ENCODE data around the gene ADRA2C. TPM values are rescaled to one million over a fixed set of nuclear protein-coding genes. Genes with fewer than 3 reads are reported as not detected.

ADRA2C gene
- polyA plus RNA-seq, 2 of the 4 experiments (the other 2 are of a cell fraction), result 1.9 to 4.1 TPM

DNA sequence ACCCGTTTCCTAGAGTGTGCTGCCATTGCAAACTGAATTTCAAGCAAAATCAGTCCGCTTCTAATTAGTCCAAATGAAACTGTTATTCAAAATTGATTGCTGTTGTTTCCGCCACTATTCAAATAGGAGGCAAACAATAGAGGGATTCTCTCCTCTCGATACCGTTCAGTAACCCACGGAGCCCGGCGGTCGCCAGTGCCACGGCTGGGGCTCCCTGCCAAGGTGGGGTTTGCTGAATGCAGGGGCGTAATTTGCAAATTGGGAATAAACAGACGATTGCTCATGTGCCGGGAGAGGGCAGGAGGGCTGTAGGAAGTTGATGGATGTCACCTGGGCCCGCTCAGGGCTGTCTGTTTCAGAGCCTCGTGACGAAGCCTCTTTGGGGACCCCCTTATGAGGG lies 8.8 kb downstream of the ADRA2C start:
- CTCF ChIA-PET, result interaction anchor here (1.7 to 1.8 kb wide), 2 partner anchors 9 to 10 kb away, joined by 7 read pairs; no protein-coding TSS in a partner anchor
- H3K4me3 ChIP-seq, result no peak overlapping the region
- ATAC-seq (no peak), DNase-seq (ENCODE audit: low read depth in 1 of 2, low spot score in 1 of 2) (no peak), FAIRE-seq (no peak)
- H3K27ac ChIP-seq, result no peak overlapping the region
- 65% methylated on average over 16 of the region's 16 CpGs for WGBS (ENCODE audit: missing lambda C conversion rate)
- no peak for TF ChIP-seq ATOH8 (CRISPR knock-in tag; IDR thresholded peaks at IDR 0.05; ENCODE audit: low read depth)
- TF ChIP-seq EP300 (IDR thresholded peaks at IDR 0.05), result no peak
- TF ChIP-seq, protein P1, sequence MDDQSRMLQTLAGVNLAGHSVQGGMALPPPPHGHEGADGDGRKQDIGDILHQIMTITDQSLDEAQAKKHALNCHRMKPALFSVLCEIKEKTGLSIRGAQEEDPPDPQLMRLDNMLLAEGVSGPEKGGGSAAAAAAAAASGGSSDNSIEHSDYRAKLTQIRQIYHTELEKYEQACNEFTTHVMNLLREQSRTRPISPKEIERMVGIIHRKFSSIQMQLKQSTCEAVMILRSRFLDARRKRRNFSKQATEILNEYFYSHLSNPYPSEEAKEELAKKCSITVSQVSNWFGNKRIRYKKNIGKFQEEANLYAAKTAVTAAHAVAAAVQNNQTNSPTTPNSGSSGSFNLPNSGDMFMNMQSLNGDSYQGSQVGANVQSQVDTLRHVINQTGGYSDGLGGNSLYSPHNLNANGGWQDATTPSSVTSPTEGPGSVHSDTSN (IDR thresholded peaks at IDR 0.05), result no peak
- no peak for TF ChIP-seq NR3C1 (IDR thresholded peaks at IDR 0.05)
- no peak for TF ChIP-seq RNF2 (IDR thresholded peaks at IDR 0.05; ENCODE audit: borderline replicate concordance, low read depth)
- TF ChIP-seq, protein P2, sequence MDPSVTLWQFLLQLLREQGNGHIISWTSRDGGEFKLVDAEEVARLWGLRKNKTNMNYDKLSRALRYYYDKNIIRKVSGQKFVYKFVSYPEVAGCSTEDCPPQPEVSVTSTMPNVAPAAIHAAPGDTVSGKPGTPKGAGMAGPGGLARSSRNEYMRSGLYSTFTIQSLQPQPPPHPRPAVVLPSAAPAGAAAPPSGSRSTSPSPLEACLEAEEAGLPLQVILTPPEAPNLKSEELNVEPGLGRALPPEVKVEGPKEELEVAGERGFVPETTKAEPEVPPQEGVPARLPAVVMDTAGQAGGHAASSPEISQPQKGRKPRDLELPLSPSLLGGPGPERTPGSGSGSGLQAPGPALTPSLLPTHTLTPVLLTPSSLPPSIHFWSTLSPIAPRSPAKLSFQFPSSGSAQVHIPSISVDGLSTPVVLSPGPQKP (IDR thresholded peaks at IDR 0.05; ENCODE audit: low read depth, low read length), result no peak
- TF ChIP-seq CHD4 (IDR thresholded peaks at IDR 0.05; ENCODE audit: borderline replicate concordance), result no peak
- no peak for TF ChIP-seq MAX (IDR thresholded peaks at IDR 0.05)
- no peak for TF ChIP-seq RFX5 (IDR thresholded peaks at IDR 0.05)
- no peak for TF ChIP-seq MAZ (IDR thresholded peaks at IDR 0.05; ENCODE audit: borderline replicate concordance, low read depth, low read length)
- H3K4me2 ChIP-seq, result no peak overlapping the region
- no peaks in the 10 kb centered on the region for H3K4me1 ChIP-seq
- H3K9me3 ChIP-seq, result no peaks in the 10 kb centered on the region
- POLR2A ChIA-PET, result no interaction called here

- TF ChIP-seq E2F6 (IDR thresholded peaks at IDR 0.05; ENCODE audit: borderline replicate concordance, low read depth) (no peak), NR3C1 (IDR thresholded peaks at IDR 0.05) (no peak), EHMT2 (IDR thresholded peaks at IDR 0.05; ENCODE audit: low read depth) (no peak), HDAC2 (IDR thresholded peaks at IDR 0.05) (no peak), MAFK (IDR thresholded peaks at IDR 0.05; ENCODE audit: partially characterized antibody) (no peak), CEBPB (IDR thresholded peaks at IDR 0.05) (no peak), ZNF302 (CRISPR knock-in tag; IDR thresholded peaks at IDR 0.05) (no peak)
- TF ChIP-seq, protein P3, sequence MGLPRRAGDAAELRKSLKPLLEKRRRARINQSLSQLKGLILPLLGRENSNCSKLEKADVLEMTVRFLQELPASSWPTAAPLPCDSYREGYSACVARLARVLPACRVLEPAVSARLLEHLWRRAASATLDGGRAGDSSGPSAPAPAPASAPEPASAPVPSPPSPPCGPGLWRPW (IDR thresholded peaks at IDR 0.05), result no peak
- TF ChIP-seq, protein P4, sequence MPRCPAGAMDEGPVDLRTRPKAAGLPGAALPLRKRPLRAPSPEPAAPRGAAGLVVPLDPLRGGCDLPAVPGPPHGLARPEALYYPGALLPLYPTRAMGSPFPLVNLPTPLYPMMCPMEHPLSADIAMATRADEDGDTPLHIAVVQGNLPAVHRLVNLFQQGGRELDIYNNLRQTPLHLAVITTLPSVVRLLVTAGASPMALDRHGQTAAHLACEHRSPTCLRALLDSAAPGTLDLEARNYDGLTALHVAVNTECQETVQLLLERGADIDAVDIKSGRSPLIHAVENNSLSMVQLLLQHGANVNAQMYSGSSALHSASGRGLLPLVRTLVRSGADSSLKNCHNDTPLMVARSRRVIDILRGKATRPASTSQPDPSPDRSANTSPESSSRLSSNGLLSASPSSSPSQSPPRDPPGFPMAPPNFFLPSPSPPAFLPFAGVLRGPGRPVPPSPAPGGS (IDR thresholded peaks at IDR 0.05), result no peak
- 100% methylated on average over 1 of the region's 4 CpGs for WGBS (ENCODE audit: missing lambda C conversion rate)
These were observed 9.4 kb downstream of the ADRA2C start for GRCh38 chr4:3775576-3775975.

More at GRCh38 chr4:3775576-3775975, 9.4 kb downstream of the ADRA2C start:
- no peak overlapping the region for H3K27ac ChIP-seq
- FAIRE-seq, result no peak
- no peak for ATAC-seq
- CTCF ChIA-PET, result interaction anchor here (1.2 to 1.8 kb wide), 3 partner anchors 8 to 65 kb away, joined by 3 to 7 read pairs (median 7); no protein-coding TSS in a partner anchor
- H3K4me2 ChIP-seq, result no peak overlapping the region
- no peak overlapping the region for H3K4me3 ChIP-seq
- H3K4me1 ChIP-seq, result peaks cover 3% of the 10 kb centered on the region; the same call in 2 of the 3 replicates
- no peak for DNase-seq (ENCODE audit: low read depth in 1 of 2, low spot score in 1 of 2)
- POLR2A ChIA-PET, result no interaction called here
- no peaks in the 10 kb centered on the region for H3K9me3 ChIP-seq
